Ramos (cell line): ENCODE results near the gene SNRPA.

Experiments
- in situ Hi-C: fragments of 300-500 bp; cut with MboI; formaldehyde crosslinking; loops from one replicate; pipeline ENCODE4 v1.14.3; 2022; ENCODE audit warnings: low sequenced_read_pairs; ENCODE audit not compliant: unreplicated experiment

SNRPA gene

DNA sequence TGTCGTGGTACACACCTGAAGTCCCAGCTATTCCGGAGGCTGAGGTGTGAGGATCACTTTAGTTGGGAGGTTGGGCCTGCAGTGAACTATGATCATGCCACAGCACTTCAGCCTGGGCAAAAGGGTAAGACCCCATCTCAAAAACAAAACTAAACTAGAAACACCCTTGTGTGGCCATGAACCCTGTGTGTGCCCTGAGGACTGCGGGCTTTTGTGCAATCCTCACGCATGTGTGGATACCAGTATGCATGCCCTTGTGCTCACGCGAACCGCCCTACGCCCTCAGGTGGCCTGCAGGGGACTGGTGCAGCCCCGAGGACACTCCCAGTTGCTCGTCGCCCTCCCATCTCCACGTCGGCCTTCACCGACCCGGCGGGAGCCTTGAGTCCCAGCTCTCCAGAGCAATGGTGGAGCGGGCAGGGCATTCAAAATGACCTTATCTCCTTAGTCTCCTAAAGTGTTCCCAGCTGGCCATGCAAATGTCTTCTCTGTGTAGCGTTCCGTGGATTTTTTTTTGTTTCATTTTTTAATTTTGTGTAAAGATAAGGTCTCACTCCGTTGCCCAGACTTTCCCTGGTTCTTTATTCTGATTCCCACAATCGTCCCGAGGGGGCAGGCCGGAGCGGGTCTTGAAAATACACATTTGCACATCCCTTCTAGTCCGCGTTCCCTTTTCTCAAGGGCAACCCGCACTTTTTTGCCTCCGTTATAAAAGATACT, 47.1 kb downstream of the SNRPA start:
- in situ Hi-C loops, result loop anchor here (25.0 kb wide), 1 partner anchor 1464 kb away; the partner anchor contains the start of genes CIC and ERF

DNA sequence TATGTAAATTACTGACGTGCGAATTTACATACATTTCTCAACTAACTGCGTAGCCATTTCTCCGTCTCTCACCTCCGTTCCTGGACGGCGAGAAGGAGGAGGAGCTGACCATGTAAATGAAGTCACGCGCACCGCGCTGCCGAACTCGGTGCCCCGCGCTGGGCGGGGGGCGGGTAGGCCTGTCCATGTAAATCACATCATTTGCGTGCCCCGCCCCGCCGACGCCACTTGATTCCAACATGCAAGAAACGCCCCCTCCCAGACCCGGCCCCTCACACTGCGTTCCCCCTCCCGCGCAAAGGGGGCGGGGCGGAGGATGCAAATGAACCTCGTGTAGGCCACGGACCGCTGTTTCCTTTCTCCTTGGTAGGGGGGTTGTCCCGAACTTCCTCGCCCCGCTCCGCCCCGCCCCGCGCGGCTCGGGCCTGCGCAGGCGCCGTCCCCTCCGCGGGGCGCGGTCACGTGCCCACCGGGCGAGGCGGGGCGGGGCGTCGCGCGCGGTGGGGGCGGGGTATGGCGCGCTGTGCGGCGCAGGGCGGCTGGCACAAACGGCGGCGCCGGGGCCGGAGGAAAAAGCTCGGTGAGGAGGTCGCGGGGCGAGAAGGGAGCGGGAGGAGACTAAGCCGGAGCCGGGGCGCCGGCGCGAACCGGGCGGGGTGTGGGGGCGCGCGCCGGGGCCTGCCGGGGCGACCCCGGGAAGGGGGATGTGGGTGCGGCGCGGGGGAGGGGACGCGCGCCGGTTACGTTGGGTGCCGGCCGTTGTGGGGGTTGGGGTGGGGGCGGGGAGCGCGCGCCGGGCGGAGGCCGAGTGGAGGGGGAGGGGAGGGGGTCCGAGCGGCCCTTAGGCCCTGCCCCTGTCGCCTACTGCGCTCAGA, 47.9 kb downstream of the SNRPA start, which contains the start of gene EGLN2:
Gene EGLN2, plus strand, starts transcription at position 509 of the 875 bp plus-strand sequence. CDS start 1,382 bp downstream, outside the sequence.
- in situ Hi-C loops, result loop anchor here (25.0 kb wide), 1 partner anchor 1463 kb away; the partner anchor contains the start of genes CIC and ERF

DNA sequence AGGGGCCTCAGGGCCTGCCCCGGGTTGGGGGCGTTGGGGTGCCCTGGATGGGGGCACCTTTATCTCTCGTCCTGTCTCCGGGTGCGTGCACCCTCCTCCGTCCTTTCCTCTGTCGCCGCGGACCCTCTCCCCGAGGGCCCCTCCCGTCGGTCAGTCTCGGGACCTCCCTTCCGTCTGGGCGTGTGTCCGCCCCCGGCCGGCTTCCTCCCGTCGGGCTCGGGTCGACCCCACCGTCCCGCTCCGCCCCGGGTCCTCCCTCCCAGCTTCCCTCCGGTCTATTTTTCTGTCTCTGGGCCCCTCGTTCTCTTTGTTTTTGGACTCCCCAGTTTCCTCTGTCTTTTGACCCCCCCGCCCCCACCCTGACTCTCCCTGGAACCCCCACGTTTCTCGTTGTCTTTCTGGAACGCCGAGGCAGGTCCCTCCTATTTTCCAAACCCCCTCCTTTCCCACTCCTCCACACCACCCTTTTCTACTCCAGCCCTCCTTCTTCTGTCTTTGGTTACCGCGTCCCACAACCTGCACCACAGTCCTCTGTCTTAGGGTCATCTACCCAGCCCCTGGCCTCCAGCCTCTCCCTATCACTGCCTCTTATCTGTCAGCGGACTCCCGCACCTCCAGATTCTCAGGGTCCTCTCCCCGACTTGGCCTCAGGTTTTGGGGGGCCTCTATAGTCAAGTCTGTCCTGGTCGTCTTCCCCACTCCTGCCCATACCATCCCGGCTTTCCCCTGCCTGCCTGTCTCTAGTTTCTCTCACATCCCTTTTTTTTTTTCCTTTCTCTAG, 48.7 kb downstream of the SNRPA start:
- in situ Hi-C loops, result loop anchor here (25.0 kb wide), 1 partner anchor 1463 kb away; the partner anchor contains the start of genes CIC and ERF

DNA sequence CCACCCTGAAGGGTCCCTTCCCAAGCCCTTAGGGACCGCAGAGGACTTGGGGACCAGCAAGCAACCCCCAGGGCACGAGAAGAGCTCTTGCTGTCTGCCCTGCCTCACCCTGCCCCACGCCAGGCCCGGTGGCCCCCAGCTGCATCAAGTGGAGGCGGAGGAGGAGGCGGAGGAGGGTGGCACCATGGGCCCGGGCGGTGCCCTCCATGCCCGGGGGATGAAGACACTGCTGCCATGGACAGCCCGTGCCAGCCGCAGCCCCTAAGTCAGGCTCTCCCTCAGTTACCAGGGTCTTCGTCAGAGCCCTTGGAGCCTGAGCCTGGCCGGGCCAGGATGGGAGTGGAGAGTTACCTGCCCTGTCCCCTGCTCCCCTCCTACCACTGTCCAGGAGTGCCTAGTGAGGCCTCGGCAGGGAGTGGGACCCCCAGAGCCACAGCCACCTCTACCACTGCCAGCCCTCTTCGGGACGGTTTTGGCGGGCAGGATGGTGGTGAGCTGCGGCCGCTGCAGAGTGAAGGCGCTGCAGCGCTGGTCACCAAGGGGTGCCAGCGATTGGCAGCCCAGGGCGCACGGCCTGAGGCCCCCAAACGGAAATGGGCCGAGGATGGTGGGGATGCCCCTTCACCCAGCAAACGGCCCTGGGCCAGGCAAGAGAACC, 49.5 kb downstream of the SNRPA start:
- in situ Hi-C loops, result no loop called here

DNA sequence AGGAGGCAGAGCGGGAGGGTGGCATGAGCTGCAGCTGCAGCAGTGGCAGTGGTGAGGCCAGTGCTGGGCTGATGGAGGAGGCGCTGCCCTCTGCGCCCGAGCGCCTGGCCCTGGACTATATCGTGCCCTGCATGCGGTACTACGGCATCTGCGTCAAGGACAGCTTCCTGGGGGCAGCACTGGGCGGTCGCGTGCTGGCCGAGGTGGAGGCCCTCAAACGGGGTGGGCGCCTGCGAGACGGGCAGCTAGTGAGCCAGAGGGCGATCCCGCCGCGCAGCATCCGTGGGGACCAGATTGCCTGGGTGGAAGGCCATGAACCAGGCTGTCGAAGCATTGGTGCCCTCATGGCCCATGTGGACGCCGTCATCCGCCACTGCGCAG, 50.0 kb downstream of the SNRPA start:
- in situ Hi-C loops, result no loop called here

DNA sequence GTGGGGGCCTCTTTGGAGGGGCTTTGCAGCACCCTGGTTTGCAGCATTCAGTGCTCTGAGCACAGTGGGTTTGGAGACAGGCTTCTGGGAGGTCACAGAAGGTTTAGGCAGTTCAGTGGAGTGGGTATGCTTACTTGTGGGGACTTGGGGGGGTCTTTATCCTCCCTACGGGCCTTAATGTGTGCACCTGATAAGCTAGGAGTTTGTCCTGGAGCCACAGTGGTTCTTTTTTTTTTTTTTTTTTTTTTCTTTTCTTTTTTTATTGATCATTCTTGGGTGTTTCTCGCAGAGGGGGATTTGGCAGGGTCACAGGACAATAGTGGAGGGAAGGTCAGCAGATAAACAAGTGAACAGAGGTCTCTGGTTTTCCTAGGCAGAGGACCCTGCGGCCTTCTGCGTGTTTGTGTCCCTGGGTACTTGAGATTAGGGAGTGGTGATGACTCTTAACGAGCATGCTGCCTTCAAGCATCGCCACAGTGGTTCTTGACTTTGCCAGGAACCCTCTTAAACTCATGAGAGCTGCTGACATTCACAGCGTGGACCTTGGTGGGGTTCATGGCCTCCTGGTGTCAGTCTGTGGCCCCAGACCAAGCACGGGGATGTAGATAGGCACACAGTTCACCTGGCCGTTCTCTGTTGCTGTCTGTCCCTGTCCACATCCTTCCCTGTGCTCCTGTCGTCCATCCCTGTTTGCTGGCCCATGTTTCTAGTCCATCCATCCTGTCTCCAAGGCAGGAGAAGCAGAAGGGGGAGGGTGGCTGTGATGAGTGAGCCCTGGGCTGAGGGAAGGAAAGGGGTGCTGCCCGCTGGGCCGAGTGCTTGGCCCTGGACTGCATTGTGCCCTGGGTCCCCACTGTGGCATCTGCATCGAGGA, 50.7 kb downstream of the SNRPA start:
- in situ Hi-C loops, result no loop called here

DNA sequence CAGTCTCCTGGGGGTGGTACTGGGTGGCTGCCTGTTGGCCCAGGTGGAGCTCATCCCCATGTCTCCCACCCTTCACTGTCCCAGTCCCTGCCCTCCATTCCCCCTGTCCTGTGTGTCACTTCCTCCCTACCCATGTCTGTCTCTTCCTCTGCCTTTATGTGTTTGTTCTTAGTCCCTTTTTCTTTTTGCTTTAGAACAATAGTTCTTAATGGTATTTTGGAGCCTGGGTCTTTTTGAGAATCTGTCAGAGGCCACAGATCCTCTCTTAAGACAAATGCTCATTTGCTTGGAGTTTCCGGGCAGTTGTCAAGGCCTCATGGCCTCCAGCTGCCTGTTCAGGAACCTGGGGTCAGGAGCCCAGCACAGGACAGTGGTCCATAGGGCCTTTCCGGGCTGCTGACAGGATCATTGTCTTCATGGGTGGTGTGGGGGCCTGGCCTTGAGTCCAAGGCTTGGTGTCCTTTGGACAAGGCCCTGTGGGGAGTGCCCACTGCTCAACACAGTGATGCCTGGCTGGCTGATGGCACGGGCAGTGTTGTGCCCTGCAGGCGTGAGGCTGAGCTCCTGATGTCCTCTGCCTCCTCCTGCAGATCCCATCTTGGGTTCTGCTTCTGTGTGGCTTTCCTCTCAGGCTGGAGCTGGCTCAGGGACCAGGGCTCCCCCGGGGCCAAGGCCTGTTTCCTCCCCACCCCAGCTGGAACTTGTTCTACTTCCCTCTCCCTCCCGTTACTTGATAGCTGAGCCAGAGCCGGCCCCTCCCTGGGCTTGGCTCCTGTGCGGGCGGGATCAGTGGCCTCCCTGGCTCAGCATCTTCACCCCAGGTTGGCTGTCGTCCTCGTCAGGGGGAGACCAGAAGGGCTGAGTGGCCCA, 51.5 kb downstream of the SNRPA start:
- in situ Hi-C loops, result no loop called here

DNA sequence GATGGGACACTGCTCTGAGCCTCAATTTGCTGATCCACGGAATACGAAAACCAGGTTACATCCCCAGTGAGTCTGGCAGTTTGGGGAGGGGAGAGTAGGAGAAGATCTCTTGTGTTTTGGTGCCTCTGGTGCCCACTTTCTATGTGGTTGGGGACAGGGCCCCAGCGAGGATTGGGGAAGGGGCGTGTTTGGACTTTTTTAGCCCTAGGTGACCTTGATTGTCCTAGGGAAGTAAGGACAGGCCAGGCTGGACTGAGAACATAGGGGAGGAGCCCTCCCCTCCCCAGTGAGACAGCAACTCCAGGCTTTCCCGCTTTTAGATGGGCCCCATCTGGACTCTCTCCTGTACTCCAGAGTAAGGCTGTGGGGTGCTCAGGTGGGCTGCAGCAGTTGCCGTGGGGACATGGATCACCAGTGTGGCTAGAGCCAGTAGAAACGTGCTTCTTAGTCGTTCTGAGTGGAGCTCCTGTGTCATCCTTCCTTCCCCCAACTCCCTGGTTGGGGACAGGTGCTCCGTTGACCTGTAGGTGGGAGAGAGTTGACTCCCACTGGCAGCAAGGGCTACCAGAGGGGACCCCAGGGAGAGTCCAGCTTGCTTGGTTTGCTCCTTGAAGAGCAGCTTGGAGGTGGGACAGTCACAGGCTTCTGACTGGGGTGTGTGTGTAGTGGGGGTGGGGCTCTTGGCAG, 52.3 kb downstream of the SNRPA start:
- in situ Hi-C loops, result no loop called here

DNA sequence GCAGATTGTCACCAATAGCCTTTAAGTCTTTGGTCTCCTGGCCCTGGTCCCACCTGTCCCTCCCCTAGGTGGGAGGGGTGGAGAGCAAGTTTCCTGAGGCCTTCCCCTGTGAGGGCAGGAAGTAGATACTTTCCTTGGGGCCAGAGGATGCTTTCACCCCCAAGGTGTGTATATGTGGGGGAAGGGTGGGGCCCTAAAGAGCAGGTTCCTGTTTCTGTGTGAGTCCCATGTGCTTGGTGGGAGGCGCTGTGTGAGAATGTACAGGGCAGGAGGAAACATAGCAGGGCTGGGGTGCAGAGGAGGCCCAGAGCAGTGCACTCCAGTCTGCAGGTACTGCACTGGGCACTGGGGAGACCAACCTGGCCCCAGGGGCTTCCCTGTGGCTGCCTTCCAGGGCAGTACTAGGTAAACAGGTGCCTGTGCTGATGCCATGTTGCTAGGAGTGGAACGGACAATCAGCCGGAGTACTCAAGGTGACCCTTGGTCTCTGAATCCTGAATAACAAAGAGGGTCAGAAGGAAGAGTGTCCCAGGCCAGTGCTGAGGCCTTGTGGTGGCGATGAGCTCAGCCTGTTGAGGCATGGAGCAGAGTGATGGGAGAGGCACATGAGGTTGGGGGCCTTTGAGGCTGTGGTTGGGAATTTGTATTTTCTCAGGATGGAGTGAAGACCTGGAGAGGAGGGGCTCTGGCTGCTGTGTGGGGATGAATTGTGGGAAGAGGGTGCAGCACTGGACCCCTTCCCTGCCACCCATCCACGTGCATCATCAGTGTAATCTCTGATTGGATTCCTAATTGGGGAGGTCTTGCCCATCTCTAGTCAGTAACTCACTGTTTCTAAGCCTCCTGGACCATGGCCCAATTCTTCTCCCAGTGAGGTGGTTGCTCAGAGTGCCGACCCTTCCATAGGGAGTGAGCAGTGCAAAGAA, 53.1 kb downstream of the SNRPA start:
- in situ Hi-C loops, result no loop called here

DNA sequence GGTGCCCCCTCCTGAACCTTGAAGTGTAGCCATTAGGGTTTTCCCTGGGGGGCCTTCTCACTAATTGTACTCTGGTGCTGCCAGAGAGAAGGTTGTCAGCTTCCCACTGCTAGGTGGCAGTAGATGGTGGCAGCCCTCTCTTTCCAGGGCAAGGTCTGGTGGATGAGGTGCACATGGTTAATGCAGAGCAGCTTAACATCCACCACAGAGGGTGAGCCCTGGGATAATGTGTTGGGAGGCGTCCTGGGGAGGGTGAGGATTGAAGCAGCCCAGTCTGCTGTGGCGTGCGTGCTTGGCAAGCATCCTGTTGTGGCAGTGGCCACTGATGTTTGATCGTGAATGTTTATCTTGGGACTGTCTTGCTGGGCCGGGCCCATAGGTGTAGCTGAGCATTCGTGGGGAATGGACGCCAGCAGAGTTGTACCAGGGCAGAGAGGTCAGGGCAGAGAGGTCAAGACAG, 53.8 kb downstream of the SNRPA start:
- in situ Hi-C loops, result loop anchor here (5.0 kb wide), 1 partner anchor 58 kb away; no protein-coding TSS in a partner anchor

DNA sequence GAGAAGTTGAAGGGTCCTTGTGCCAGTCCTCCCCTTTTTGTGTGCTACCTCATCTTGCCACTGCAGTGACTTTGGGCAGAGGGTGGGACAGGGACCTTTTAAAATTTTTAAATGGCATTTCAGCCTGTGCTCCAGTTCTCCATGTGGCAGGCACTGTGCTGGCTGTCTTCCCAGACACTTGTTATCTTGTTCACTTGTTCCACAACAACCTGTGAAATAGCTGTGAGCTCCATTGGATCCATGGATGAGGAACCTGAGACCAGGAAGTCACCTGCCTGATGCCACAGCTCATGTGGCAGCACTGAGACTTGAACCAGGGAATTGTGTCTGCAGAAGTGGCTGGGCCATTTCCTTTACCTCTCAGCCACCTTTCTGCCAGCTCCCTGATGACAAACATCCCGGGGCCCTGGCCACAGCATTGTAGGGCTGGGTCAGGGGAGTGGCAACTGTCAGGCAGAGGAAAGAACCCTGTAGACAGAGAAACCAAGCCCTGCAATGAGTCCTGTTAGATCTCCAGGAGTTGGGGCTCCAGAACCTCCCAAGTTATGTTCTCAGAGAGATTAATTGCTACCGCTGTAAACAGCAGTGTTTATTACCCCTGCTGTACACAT, 54.4 kb downstream of the SNRPA start:
- in situ Hi-C loops, result loop anchor here (5.0 kb wide), 1 partner anchor 58 kb away; no protein-coding TSS in a partner anchor

DNA sequence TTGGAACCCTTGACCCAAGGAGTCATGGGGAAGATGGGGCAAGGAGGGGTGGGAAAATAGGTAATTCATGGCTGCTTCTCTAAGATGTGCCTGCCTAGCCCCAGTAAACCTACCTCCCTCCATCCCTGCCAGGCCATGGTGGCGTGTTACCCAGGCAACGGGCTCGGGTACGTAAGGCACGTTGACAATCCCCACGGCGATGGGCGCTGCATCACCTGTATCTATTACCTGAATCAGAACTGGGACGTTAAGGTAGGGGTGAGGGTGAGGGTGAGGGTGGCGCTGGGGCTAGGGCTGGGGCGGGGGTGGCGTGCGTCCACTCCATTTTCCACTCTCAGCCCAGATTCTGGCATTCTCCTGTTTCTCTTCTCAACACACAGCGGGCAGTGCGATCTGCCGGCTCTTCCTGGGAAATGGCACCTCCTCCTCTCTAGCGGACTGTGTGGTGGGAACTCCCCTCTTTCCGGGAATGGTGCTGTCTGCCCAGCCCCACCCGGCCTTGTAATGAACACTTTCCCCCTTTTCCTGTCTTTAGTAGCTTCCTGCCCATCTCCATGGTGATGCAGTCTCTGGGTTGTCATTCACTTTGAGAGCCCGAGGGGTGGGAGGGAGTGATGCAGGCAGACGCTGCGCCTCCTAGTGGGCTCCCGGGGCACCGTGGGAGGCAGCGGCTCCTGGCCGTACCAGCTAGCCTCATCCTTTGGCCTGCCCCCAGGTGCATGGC, 55.6 kb downstream of the SNRPA start:
- in situ Hi-C loops, result loop anchor here (5.0 kb wide), 1 partner anchor 59 kb away; no protein-coding TSS in a partner anchor

DNA sequence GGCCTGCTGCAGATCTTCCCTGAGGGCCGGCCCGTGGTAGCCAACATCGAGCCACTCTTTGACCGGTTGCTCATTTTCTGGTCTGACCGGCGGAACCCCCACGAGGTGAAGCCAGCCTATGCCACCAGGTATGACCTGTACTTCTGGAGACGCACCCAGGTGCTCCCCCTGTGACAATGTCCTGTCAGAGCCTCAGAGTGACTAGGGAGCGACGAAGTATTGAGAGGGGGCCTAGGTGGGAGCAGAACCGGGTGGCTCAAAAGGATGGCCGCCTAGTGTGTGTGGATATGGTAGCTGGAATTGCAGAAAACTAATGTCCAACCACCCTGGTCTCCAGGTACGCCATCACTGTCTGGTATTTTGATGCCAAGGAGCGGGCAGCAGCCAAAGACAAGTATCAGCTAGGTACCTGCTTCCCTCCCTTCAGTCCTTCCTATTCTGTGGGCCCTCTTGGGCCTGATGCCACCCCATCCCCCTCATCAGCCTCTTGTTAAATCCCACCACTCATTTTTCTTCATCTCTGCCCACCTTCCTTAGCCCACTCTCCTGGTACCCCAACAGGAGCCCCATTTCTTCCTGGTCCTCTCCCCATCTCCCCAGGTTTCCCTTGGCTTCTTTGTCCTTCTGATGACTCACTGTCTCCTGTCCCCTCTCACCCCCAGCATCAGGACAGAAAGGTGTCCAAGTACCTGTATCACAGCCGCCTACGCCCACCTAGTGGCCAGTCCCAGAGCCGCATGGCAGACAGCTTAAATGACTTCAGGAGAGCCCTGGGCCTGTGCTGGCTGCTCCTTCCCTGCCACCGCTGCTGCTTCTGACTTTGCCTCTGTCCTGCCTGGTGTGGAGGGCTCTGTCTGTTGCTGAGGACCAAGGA, 56.4 kb downstream of the SNRPA start:
- in situ Hi-C loops, result loop anchor here (5.0 kb wide), 1 partner anchor 60 kb away; no protein-coding TSS in a partner anchor

DNA sequence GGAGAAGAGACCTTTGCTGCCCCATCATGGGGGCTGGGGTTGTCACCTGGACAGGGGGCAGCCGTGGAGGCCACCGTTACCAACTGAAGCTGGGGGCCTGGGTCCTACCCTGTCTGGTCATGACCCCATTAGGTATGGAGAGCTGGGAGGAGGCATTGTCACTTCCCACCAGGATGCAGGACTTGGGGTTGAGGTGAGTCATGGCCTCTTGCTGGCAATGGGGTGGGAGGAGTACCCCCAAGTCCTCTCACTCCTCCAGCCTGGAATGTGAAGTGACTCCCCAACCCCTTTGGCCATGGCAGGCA, 57.0 kb downstream of the SNRPA start:
- in situ Hi-C loops, result loop anchor here (5.0 kb wide), 1 partner anchor 61 kb away; no protein-coding TSS in a partner anchor
